Measurements from ENCODE around the gene GABRA6.
"Not testable (repeated sequence)": the region's sequence is repeated elsewhere in the genome, so short reads cannot be mapped to it uniquely, and the experiment has no call there.

The GABRA6 gene

GRCh38 chr5:161685461-161685860 lies at the start of gene GABRA6:
GABRA6 (plus strand) TSS chr5:161685721; CDS start chr5:161685990, 269 bp downstream.
- DNase-seq = no peak

GRCh38 chr5:161637591-161637990 lies 47.9 kb upstream of the GABRA6 start:
- no peak for DNase-seq

GRCh38 chr5:161641444-161641843 lies 44.1 kb upstream of the GABRA6 start:
- DNase-seq = no peak

- no peak for DNase-seq
Measured at GRCh38 chr5:161645264-161645663, 40.3 kb upstream of the GABRA6 start.

GRCh38 chr5:161651926-161652325 lies 33.6 kb upstream of the GABRA6 start:
- not testable (repeated sequence) for DNase-seq

- DNase-seq = no peak
Measured at GRCh38 chr5:161660806-161661205, 24.7 kb upstream of the GABRA6 start.

GRCh38 chr5:161663431-161663830 lies 22.1 kb upstream of the GABRA6 start:
- no peak for DNase-seq

GRCh38 chr5:161676103-161676502 lies 9.4 kb upstream of the GABRA6 start:
- DNase-seq = no peak

GRCh38 chr5:161686149-161686548 lies 628 bp downstream of the GABRA6 start:
- no peak for DNase-seq

- DNase-seq = no peak
Measured at GRCh38 chr5:161686881-161687280, 1.4 kb downstream of the GABRA6 start.

GRCh38 chr5:161687316-161687715 lies 1.8 kb downstream of the GABRA6 start:
- DNase-seq = no peak

GRCh38 chr5:161691911-161692310 lies 6.4 kb downstream of the GABRA6 start:
- no peak for DNase-seq

GRCh38 chr5:161697001-161697400 lies 11.5 kb downstream of the GABRA6 start:
- DNase-seq = no peak

- peak in 1 of 51 donors; percentile 3 for DNase-seq
Measured at GRCh38 chr5:161700065-161700464, 14.5 kb downstream of the GABRA6 start.

GRCh38 chr5:161703528-161703927 lies 18.0 kb downstream of the GABRA6 start:
- DNase-seq = no peak

GRCh38 chr5:161707382-161707781 lies 21.9 kb downstream of the GABRA6 start:
- no peak for DNase-seq

- no peak for DNase-seq
Measured at GRCh38 chr5:161709239-161709638, 23.7 kb downstream of the GABRA6 start.

- DNase-seq = no peak
Measured at GRCh38 chr5:161713042-161713441, 27.5 kb downstream of the GABRA6 start.

GRCh38 chr5:161719157-161719556 lies 33.6 kb downstream of the GABRA6 start:
- no peak for DNase-seq

GRCh38 chr5:161720460-161720859 lies 34.9 kb downstream of the GABRA6 start:
- DNase-seq = no peak

GRCh38 chr5:161734741-161735140 lies 49.2 kb downstream of the GABRA6 start:
- no peak for DNase-seq

- DNase-seq = no peak
Measured at GRCh38 chr5:161740433-161740832, 54.9 kb downstream of the GABRA6 start.

GRCh38 chr5:161744276-161744675 lies 58.8 kb downstream of the GABRA6 start:
- no peak for DNase-seq

GRCh38 chr5:161745392-161745791 lies 59.9 kb downstream of the GABRA6 start:
- DNase-seq = no peak

- DNase-seq = no peak
Measured at GRCh38 chr5:161751265-161751664, 65.7 kb downstream of the GABRA6 start.
